ENCODE data around the gene BCL11B.

BCL11B gene

GRCh38 chr14:99177886-99178835 lies 93.8 kb downstream of the BCL11B start:
- ATAC-seq = no peak

DNA sequence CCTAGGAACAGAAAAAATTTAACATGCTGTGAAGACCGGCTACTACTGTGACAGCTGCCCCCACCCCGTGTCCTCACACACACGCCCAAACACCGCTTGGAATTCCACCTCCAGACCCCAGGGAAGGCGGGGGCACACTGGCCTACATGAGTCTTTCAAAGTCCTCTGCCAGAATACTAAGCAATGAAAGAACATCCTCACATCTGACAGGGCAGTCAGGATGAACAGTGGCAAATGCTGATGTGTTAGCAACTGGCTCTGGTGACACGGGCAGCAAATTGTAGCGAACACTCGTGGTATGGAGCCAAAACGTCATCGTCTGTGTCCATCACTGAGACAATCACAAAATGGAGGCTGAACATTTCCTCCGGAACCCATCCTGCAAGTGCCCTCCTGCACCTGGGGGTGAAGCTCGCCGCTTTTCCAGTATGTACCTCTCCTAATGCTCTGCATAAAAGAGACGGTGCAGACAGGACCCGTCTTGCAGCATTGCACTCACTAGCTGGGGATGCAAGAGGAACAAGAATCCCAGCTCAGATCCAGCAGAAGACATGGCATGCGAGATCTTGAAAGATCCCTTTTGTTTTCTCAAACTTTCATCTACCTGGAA lies 94.8 kb downstream of the BCL11B start:
- ATAC-seq = no peak

DNA sequence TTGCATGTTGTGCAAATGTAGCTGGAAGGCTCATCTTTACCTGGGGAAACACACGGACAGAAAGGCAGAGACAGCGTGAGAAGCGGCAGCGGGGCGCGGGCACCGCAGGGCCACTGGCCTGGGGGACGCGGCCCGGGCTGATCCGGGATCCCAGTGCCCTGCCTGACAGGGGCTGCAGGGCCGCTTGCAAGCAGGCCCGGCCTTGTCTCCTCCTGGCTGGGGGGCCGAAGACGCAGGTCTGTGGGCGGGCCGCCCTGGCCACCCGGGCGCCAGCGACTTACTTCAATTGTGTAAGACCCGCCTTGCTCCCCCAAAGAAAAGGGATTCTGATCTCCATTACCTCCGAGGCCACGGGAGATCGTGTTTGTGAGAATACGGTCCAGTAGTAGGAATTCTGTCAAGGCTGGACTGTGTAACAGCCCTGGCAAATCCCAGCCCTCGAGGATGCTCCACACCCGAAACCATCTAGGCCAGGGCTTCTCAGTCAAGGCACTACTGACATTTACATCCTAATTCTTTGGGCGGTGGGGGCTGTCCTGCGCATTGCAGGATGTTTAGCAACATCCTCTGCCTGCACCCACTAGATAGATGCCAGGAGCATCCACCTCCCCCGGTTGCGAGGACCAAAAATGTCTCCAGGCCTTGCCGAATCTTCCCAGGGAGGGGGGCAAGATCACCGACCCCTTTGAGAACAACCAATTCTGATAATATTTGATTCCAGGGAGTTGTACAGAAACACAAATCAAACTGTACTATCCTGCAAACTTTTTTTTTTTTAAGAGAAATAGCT lies 95.6 kb downstream of the BCL11B start:
- no peak for ATAC-seq

DNA sequence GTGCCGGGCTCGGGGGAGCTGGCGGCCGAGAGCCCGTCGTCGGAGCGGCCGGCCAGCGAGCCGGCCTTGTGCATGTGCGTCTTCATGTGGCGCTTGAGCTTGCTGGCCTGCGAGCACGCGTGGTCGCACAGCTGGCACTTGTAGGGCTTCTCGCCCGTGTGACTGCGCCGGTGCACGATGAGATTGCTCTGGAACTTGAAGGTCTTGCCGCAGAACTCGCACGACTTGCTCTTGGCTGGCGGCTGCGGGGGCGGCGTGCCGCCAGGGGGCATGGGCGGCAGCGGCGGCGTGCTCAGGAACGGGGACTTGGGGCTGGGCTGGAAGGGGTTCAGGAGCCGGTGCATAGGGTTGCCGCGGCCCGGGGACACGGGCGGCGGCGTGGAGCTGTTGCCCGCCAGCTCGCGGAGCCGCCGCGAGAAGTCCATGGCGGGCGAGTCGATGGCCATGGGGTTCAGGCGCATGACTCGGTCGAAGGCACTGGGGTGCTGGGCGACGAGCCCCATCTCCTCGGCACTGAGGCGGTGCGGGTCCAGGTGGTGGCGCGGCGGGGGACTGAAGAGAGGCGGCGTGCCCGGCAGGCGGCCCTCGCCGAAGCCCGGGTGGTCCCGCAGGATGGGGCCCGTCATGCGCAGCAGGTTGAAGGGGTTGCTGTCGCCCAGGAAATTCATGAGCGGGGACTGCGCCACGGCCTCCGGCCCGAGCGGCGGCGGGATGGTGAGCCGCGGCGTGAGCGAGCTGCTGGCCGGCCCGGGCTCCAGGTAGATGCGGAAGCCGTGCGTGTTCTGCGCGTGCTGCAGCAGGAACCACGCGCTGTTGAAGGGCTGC lies 96.5 kb downstream of the BCL11B start:
- no peak for ATAC-seq

DNA sequence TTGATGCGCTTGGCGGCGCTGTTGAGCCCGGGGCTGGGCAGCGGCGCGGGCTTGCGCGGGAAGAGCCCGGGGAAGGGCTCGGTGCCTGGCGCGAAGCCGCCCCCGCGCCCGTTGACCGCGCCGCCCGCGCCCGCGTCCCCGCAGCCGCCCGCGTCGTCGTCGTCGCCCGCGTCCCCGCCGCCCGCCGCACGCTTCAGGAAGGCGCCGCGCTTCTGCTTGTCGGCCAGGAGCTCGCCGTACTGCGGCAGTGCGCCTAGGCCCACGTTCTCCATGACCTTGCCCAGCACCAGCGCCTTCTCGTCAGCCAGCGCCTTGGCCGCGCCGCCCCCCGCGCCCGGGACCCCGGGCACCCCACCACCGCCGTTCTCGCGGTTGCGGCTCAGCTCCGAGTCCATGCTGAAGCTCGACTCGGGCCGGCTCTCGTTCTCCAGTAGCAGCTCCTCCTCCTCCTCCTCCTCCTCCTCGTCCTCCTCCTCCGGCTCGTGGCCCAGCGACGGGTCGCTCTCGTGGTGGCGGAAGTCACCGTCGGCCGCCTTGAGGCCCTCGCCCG lies 97.2 kb downstream of the BCL11B start:
- ATAC-seq = no peak

DNA sequence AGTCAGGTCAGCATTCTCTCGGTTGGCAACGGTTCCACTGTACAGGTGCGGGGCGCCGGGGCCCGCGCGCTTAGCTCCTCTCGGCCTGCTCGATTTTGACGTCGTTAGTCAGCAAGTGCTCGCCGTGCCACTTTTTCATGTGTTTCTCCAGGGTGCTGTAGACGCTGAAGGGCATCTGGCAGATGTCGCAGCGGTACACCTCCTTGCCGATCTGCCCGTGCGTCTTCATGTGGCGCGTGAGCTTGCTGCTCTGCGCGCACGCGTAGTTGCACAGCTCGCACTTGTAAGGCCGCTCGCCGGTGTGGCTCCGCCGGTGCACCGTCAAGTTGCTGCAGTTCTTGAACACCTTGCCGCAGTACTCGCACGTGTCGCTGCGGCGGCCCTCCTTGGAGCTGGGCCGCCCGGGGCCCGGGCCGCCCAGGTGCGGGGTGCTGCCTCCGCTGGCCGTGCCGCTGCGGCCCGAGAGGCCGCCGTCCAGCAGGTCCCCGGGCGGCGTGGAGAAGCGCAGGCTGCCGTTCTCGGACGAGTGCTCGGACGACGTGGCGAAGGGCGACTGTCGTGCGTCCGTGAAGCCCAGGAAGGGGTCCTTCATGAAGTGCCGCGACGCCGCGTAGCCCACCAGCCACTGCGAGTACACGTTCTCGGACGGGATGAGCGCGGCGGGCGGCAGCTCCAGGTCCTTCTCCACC lies 97.8 kb downstream of the BCL11B start:
- no peak for ATAC-seq

- no peak for ATAC-seq
These were observed 98.5 kb downstream of the BCL11B start for GRCh38 chr14:99173506-99173905.

GRCh38 chr14:99173086-99173485 lies 98.9 kb downstream of the BCL11B start:
- ATAC-seq = no peak

DNA sequence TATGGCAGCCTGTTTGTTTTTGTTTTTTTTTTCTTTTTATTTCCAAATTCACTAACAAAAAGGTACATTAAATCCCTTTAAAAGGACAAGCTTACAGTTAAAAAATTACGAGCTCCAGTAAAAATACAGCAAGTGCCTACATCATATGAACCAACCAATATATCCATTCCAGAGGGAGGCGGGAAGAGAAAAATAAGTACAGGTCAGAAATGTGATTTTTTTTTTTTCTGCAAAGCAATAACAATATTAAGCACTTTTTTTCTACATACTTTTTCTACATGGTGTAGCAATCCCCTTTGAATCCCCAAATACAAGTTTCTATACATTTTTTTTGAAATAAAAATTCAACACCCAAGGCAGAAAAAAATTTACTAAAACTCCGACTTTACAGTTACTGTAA lies 100.6 kb downstream of the BCL11B start:
- ATAC-seq = no peak

DNA sequence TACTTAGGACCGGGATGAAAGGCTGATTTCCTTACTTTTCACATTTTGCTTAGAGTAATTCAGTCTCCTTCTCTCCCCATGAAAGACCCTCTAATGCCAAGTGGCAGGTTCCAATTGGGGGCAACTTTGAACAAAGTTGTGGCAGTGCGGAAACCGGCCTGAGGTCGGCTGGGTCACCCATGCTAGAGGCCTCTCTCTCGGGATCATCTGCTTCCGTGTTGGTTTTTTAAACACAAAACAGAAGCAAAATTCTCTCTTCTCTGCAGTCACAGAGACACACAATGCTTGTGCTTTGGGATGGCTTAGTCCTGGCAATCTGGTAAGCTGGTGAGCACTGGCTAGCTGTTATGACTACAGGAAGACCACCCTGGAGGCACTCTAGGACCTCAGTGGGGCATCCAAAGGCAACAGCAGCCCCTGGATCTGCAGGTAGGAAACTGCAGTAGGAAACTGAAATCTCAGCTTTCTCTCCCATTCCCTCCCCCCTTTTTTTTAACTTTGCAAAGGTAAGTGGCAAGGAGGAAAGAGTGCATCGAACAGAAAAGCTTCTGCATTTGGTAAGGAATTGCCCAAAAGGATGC lies 102.1 kb downstream of the BCL11B start:
- ATAC-seq = no peak

DNA sequence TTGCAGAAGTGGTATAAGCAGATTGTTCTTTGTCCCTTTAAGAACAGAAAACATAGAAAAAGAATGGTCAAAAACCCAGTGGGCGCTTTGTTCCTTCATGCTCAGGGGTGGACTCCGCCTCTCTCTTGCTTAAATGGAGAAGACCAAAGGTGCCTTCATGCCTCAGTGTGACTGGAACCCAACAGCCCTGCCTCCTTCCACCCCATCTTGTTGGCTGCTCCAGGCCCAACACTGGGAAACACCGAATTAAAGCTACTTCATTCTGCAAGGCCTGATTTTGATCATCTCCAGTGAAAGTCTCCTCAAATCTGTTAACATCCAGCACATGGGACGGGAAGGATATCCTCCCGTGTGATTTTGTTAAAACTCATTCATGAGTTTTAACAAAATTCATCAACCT lies 103.7 kb downstream of the BCL11B start:
- no peak for ATAC-seq

DNA sequence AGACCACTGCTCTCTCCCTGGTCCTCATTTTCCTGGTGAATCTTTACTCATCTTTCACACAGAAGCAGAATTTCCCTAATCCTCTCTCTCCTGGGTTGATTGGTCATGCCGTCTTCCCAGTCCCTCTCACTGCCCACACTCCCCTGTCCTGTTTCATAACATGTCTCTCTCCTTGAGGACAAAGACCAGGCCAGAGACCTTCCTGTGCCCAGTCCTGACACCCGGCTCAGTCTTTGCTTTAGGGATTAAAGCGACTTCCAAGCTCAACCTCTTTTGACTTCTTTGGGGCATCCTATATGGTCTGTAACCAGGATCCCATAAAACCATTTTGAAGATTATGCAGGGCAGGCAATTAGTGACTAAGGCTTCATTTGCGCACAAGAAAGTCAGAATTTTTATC lies 105.5 kb downstream of the BCL11B start:
- ATAC-seq = no peak

- ATAC-seq = no peak
These were observed 107.3 kb downstream of the BCL11B start for GRCh38 chr14:99164712-99165111.

DNA sequence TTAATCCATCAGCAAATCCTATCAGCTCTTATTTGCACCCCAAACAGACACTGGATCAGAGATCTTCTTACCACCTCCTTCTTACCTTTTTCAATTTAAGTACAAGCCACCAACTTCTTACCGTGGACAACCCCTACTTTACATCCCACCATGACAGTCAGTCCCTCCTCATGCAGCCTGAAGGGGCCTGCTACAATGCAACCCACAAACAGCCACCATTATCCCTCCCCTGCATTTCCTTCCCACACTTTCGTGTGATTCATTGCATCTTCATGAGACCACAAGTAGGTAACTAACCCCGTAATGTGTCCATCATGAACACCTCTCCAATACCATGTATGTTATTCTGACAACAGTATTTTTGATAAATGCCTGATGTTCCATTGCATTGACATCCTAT lies 108.6 kb downstream of the BCL11B start:
- no peak for ATAC-seq

DNA sequence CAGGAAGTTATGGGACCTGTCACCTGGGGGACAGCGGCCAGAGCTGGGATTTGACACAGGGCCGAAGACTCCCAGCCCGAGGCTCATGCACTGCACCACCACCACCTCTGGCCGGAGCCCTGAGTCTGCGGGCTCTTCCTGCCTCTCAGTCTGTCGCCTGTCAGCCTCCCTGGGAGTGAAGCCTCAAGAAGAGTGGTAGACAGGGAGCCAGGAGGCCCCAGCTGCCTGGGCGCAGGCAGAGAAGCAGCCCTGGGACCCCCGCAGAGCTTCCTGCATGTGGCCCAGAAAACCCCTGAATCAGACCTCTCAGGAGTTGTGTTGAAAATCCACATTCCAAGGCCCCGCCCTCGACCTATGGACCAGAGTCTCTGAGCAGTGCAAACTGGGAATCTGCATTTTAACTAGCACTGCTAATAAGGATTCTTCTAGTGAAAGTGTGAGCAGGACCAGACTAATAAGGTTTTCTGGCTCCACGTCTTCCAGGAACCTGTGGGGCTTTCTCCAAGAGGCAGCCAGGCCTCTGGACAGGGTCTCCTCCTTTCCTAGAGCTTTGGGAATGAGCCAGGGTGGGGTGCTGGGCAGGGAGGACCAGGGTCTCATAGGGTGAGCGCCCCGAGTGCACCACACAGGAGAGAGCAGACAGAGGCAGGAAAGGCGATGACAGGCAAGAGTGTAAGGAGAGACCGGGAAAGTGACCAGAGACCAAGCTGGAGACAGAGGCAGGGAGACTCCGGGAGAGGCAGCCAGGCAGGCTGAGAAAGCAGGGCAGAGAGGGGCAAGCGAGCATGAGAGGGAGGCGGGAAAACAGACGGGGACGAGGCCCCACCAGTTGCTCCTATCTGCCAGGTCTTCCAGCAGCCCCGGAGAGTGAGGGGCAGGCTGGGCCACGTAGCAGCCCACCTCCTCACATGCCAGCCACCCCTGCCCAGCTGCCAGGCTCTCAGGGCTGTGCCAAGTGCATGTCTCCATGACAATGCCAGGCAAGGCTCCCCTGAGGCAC lies 112.4 kb downstream of the BCL11B start:
- ATAC-seq = no peak

- ATAC-seq = no peak
These were observed 113.3 kb downstream of the BCL11B start for GRCh38 chr14:99158646-99159165.

DNA sequence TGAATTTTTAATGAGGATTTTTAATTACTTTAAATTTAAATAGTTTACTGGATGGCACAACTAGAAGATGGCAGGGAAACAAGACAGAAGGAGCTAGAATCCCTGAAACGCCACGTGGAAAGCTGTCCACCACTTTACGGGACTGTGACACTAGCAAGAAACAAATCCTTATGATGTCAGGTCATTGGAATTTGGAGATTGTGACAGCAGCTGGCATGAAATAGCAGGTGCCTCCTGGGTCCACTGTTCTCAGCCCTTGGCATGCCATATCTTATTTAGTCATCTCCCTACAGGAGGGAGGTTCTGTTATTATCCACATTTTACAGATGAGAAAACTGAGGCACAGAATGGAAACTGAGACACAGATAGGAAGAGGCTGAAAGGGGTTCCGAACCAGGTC lies 113.8 kb downstream of the BCL11B start:
- no peak for ATAC-seq

DNA sequence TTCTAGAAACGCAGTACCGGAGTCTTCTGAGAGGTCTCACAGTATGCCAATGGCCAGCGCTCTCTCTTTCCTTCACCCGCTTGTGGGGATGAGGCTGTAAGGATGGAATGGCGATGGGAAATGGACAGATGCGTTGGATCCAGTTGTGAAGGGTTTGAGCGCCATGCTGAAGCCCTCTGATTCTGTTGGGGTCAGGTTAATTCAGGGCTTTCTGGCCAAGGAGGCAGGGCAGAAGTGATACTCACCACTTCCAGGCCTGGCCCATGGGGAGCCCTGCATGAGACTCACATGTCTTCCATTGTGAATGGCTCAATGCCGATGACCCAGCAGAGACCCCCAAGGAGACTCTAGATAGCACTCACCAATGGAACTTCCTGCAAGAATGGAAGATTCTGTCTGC lies 114.3 kb downstream of the BCL11B start:
- no peak for ATAC-seq

GRCh38 chr14:99157246-99157645 lies 114.8 kb downstream of the BCL11B start:
- ATAC-seq = no peak

DNA sequence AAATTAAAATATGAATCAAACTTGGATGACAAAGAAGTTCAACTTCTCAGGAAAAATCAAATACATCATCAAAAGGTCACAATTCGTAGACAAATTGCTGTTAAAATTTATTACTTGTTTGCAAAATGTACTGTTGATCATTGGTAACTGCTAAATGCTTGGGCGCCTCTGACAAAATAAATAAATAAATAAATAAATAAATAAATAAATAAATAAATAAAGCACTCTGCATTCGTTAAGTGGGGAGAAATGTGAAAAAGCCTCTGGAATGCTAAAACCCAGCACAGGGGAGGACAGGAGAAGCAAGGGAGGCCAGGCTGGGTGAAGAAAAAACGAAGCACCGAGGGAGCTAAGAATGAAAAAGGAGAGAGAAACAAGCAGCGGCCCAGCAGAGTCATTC lies 115.2 kb downstream of the BCL11B start:
- ATAC-seq = no peak

Data from activated CD4-positive, CD25-positive, alpha-beta regulatory T cell treated with anti-CD3 and anti-CD28 coated beads, Interleukin-2, amount 50 U/mL, for 24 hours (primary cell).